SK-N-SH (cell line): Measurements from ENCODE around the gene MEIKIN. TPM values are rescaled to one million over a fixed set of nuclear protein-coding genes. Genes with fewer than 3 reads are reported as not detected.

ENCODE experiments used
- CTCF ChIA-PET: fragments of 300-600, 350-600 bp; formaldehyde crosslinking; extraction: SDS; loops from one replicate; lab custom pipeline; 2021; lab: Yijun Ruan, JAX
- POLR2A ChIA-PET: fragments of 350-600 bp; sonication (Branson Sonifier 250); formaldehyde crosslinking; extraction: SDS; loops from one replicate; lab custom pipeline; 2020; ENCODE audit warnings: antibody characterized with exemption, inconsistent platforms; lab: Yijun Ruan, JAX
- DNase-seq: peaks from one replicate; pipeline ENCODE4 v3.0.0; 2012
- H2AFZ ChIP-seq: fragments of 200-600 bp; sonication (generic); 2 replicates; pipeline ENCODE4 v1.8.1; 2016; ENCODE audit warnings: antibody characterized with exemption, mild to moderate bottlenecking, low read depth
- H3F3A ChIP-seq: fragments of 200-600 bp; sonication (generic); replicated peaks from 2 replicates; pipeline ENCODE3; 2016; ENCODE audit warnings: antibody characterized with exemption, mild to moderate bottlenecking; ENCODE audit not compliant: insufficient read depth
- H3K27ac ChIP-seq, 2 experiments: fragments of 200-500 bp in 1 of 2; fragments of 200-600 bp in 1 of 2; sonication (Bioruptor generic) in 1 of 2; sonication (generic), shearing (Covaris generic) in 1 of 2; 2 replicates each; pipeline versions ENCODE4 v1.5.1 to v1.6.1; 2014 to 2016; ENCODE audit warnings: low read depth in 2 of 2, inconsistent platforms in 1 of 2, low read length in 1 of 2, mild to moderate bottlenecking in 1 of 2, mixed read lengths in 1 of 2
- H3K27me3 ChIP-seq: fragments of 200-600 bp; sonication (generic), shearing (Covaris generic); 2 replicates; pipeline ENCODE4 v1.6.1; 2016; ENCODE audit warnings: mixed run types; ENCODE audit not compliant: insufficient read depth
- H3K36me3 ChIP-seq, 2 experiments: fragments of 200-500 bp in 1 of 2; fragments of 200-600 bp in 1 of 2; sonication (Bioruptor generic) in 1 of 2; sonication (generic) in 1 of 2; replicated peaks in 1 of 2; 2 replicates each; pipeline versions ENCODE3 to v1.5.1; 2014 to 2016; ENCODE audit warnings: low read length in 1 of 2, mild to moderate bottlenecking in 1 of 2; ENCODE audit not compliant: insufficient read depth in 2 of 2, control insufficient read depth in 1 of 2
- H3K4me1 ChIP-seq, 2 experiments: fragments of 200-500 bp in 1 of 2; fragments of 200-600 bp in 1 of 2; sonication (Bioruptor generic) in 1 of 2; sonication (generic), shearing (Covaris generic) in 1 of 2; 2 replicates each; pipeline versions ENCODE4 v1.5.1 to v1.6.1; 2014 to 2016; ENCODE audit warnings: low read depth in 1 of 2, low read length in 1 of 2, mixed run types in 1 of 2; ENCODE audit not compliant: insufficient read depth in 2 of 2, control insufficient read depth in 1 of 2
- H3K4me2 ChIP-seq: fragments of 200-600 bp; sonication (generic), shearing (Covaris generic); 2 replicates; pipeline ENCODE4 v1.6.1; 2017; ENCODE audit warnings: mixed run types
- H3K4me3 ChIP-seq, 2 experiments: fragments of 200-500 bp in 1 of 2; fragments of 200-600 bp in 1 of 2; sonication (Bioruptor generic) in 1 of 2; sonication (generic), shearing (Covaris generic) in 1 of 2; 2 replicates each; pipeline versions ENCODE4 v1.5.1 to v1.8.1; 2014 to 2016; ENCODE audit warnings: low read depth in 2 of 2, inconsistent platforms in 1 of 2, low read length in 1 of 2, mild to moderate bottlenecking in 1 of 2, mixed read lengths in 1 of 2, moderate library complexity in 1 of 2
- H3K79me2 ChIP-seq: fragments of 200-600 bp; sonication (generic); 2 replicates; pipeline ENCODE4 v1.8.1; 2017; ENCODE audit warnings: mild to moderate bottlenecking; ENCODE audit not compliant: insufficient read depth
- H3K9ac ChIP-seq: fragments of 200-600 bp; sonication (generic); 2 replicates; pipeline ENCODE4 v1.6.1; 2017; ENCODE audit warnings: mixed run types
- H3K9me2 ChIP-seq: fragments of 200-600 bp; sonication (generic); 2 replicates; pipeline ENCODE4 v1.6.1; 2017; ENCODE audit warnings: mixed run types
- H3K9me3 ChIP-seq: fragments of 200-600 bp; sonication (generic); 2 replicates; pipeline ENCODE4 v1.6.1; 2017; ENCODE audit warnings: mixed run types, mild to moderate bottlenecking, moderate library complexity
- H4K20me1 ChIP-seq: fragments of 200-600 bp; sonication (generic); 2 replicates; pipeline ENCODE4 v1.6.1; 2017; ENCODE audit warnings: mild to moderate bottlenecking, mixed run types; ENCODE audit not compliant: insufficient read depth
- CHD2 ChIP-seq: fragments of 150-350 bp; IDR thresholded peaks from 2 replicates; pipeline ENCODE4 v1.6.1; 2018; ENCODE audit warnings: low read length; ENCODE audit not compliant: partially characterized antibody
- ELF1 ChIP-seq: IDR thresholded peaks from 2 replicates; pipeline ENCODE4 v1.4.0; 2012
- GABPA ChIP-seq: IDR thresholded peaks from 2 replicates; pipeline ENCODE4 v1.4.0; 2012; ENCODE audit warnings: low read depth, mild to moderate bottlenecking
- IRF3 ChIP-seq: fragments of 150-350 bp; IDR thresholded peaks from 2 replicates; pipeline ENCODE4 v1.6.1; 2016; ENCODE audit warnings: mild to moderate bottlenecking, low read depth, low read length
- MAX ChIP-seq: IDR thresholded peaks from 2 replicates; pipeline ENCODE4 v1.4.0; 2012; ENCODE audit warnings: low read depth
- NFIC ChIP-seq: IDR thresholded peaks from 2 replicates; pipeline ENCODE4 v1.4.0; 2012; ENCODE audit warnings: borderline replicate concordance
- PBX3 ChIP-seq: IDR thresholded peaks from 2 replicates; pipeline ENCODE4; 2012
- POLR2AphosphoS5 ChIP-seq: IDR thresholded peaks from 2 replicates; pipeline ENCODE4 v1.6.1; 2012; ENCODE audit warnings: low read depth, low read length
- RCOR1 ChIP-seq: fragments of 150-350 bp; IDR thresholded peaks from 2 replicates; pipeline ENCODE4 v1.6.1; 2017; ENCODE audit warnings: antibody characterized with exemption, low read length
- REST ChIP-seq: IDR thresholded peaks from 2 replicates; pipeline ENCODE4 v1.6.1; 2012; ENCODE audit warnings: mild to moderate bottlenecking, low read depth, low read length, moderate library complexity
- RXRA ChIP-seq: IDR thresholded peaks from 2 replicates; pipeline ENCODE4 v1.4.0; 2012; ENCODE audit warnings: low read depth, mild to moderate bottlenecking, borderline replicate concordance
- SIN3A ChIP-seq: IDR thresholded peaks from 2 replicates; pipeline ENCODE4 v1.6.1; 2012; ENCODE audit warnings: low read depth, mild to moderate bottlenecking, low read length, moderate library complexity, borderline replicate concordance
- USF2 ChIP-seq: fragments of 150-350 bp; IDR thresholded peaks from 2 replicates; pipeline ENCODE4 v1.6.1; 2017; ENCODE audit warnings: antibody characterized with exemption, low read length, low read depth, borderline replicate concordance
- WGBS: methylation state at CpG from one replicate; pipeline ENCODE4 v1.1.6; 2017; ENCODE audit warnings: low lambda C conversion rate; 5-methylcytosine and 5-hydroxymethylcytosine counted together
- polyA plus RNA-seq, 3 experiments: library from polyadenylated mRNA; depleted of rRNA; stranded (reverse); fragments of >200 nt; gene quantifications; 2 replicates each; pipeline ENCODE4 v1.2.3, GENCODE V29; 2012

MEIKIN gene
- polyA plus RNA-seq, 1 of the 3 experiments (the other 2 are of a cell fraction) = not detected

GRCh38 chr5:131980696-131981095 lies 35.2 kb upstream of the MEIKIN start:
- CTCF ChIA-PET = interaction anchor here (1.1 to 1.2 kb wide), 2 partner anchors 26 to 391 kb away, joined by 3 to 4 read pairs; no protein-coding TSS in a partner anchor
- Histone ChIP-seq H3K36me3 (no peaks in the 10 kb centered on the region), H3K9me3 (no peaks in the 10 kb centered on the region), H3K4me2 (no peak overlapping the region), H3K27ac (no peak overlapping the region), H3K4me1 (peaks cover 0 to 4% of the 10 kb centered on the region in 2 experiments; a peak in 1 of 4 replicates), H3K9me2 (no peaks in the 10 kb centered on the region), H2AFZ (no peak overlapping the region), H3K79me2 (no peaks in the 10 kb centered on the region), H3F3A (no peaks in the 10 kb centered on the region), H3K4me3 (no peak overlapping the region), H3K9ac (no peak overlapping the region), H4K20me1 (no peaks in the 10 kb centered on the region), H3K27me3 (no peaks in the 10 kb centered on the region; the same call in 1 of the 2 replicates)
- no peak for DNase-seq
- POLR2A ChIA-PET = no interaction called here
- WGBS = 50% methylated on average over 4 of the region's 4 CpGs
- no peak for TF ChIP-seq IRF3
- no peak for TF ChIP-seq RXRA
- no peak for TF ChIP-seq RCOR1
- TF ChIP-seq PBX3 = no peak
- TF ChIP-seq USF2 = no peak
- no peak for TF ChIP-seq REST
- TF ChIP-seq MAX = no peak
- no peak for TF ChIP-seq ELF1
- TF ChIP-seq CHD2 = no peak
- TF ChIP-seq SIN3A = no peak
- TF ChIP-seq POLR2AphosphoS5 = no peak
- no peak for TF ChIP-seq GABPA
- TF ChIP-seq NFIC = no peak
